HG02943 (cell line): ENCODE measurements around the gene OS9.

ENCODE experiments used
- ATAC-seq: cut with Tn5 transposase; IDR thresholded peaks from one replicate; pipeline ENCODE4 v1.9.1; 2021; ENCODE audit warnings: mild to moderate bottlenecking, low read depth, moderate library complexity; ENCODE audit not compliant: unreplicated experiment

The OS9 gene

GRCh38 chr12:57763881-57764661 is 70.1 kb downstream of the OS9 start:
- ATAC-seq, result no peak

- ATAC-seq, result no peak
Observed at GRCh38 chr12:57764662-57765002, 70.7 kb downstream of the OS9 start.

- no peak for ATAC-seq
Observed at GRCh38 chr12:57765003-57765697, 71.2 kb downstream of the OS9 start.

- ATAC-seq, result no peak
Observed at GRCh38 chr12:57765698-57766463, 71.9 kb downstream of the OS9 start.

- no peak for ATAC-seq
Observed at GRCh38 chr12:57766464-57767304, 72.8 kb downstream of the OS9 start, which contains the start of gene CYP27B1. Gene CYP27B1 (minus strand): TSS chr12:57767078. CDS start chr12:57767041, 37 bp downstream.

- no peak for ATAC-seq
Observed at GRCh38 chr12:57767305-57767698, 73.4 kb downstream of the OS9 start.

GRCh38 chr12:57767876-57768275 is 73.9 kb downstream of the OS9 start:
- ATAC-seq, result no peak

GRCh38 chr12:57769594-57769993 is 75.7 kb downstream of the OS9 start:
- ATAC-seq, result no peak

GRCh38 chr12:57770734-57771133 is 76.8 kb downstream of the OS9 start:
- ATAC-seq, result no peak
